Lung microvascular endothelial cell (primary cell): ENCODE results near the gene VCAN. TPM values are rescaled to one million over a fixed set of nuclear protein-coding genes. Genes with fewer than 3 reads are reported as not detected.

ENCODE experiments used
- DNase-seq, 2 donors: peaks; one replicate each; pipeline versions ENCODE4 v3.0.0 to v3.0.0-alpha.2; 2010; ENCODE audit warnings: low read depth in 2 of 2
- total RNA-seq: library from RNA; depleted of rRNA; stranded (reverse); fragments of >200 nt; gene quantifications from 2 replicates; pipeline ENCODE4 v1.2.1, GENCODE V29; 2014

VCAN gene
- total RNA-seq, 1 donor from 2014 or later = 0.60 TPM

GRCh38 chr5:83467371-83468035 lies 4.0 kb upstream of the VCAN start:
- no peak for DNase-seq

DNA sequence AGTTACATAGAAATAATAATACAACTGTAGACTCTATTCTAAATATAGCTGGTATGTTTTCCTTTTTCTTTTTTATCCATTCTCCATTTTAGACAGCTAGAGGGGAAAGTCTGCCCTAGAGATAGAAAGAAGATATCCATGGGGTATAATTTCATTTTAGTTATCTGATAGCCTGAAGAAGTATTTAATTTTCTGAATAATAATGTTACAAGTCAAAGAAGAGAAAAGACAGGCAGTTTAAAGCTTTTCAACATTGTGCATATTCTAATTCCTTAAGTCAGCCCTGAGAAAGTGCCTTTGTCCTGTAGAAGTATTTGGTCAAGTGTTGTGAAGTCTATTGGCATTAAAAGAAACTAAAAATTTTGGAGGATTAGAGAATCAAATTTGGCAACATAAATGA lies 2.5 kb upstream of the VCAN start:
- DNase-seq = no peak

GRCh38 chr5:83470526-83471404 lies 779 bp upstream of the VCAN start:
- no peak for DNase-seq

DNA sequence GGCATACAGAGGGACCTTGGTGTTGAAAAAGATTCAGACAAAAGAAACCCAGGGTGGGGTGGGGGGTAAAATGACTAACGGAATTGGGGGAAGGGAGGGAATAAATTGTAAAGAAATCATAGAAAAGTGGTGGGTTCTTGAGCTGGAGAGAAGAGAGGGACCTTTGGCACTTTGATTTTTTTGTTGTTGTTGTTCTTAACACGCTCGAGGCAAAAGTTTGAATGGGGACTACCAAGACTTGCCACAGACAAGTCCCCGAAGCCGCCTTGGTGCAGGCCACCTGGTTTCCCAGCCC lies 616 bp downstream of the VCAN start:
- DNase-seq = no peak

DNA sequence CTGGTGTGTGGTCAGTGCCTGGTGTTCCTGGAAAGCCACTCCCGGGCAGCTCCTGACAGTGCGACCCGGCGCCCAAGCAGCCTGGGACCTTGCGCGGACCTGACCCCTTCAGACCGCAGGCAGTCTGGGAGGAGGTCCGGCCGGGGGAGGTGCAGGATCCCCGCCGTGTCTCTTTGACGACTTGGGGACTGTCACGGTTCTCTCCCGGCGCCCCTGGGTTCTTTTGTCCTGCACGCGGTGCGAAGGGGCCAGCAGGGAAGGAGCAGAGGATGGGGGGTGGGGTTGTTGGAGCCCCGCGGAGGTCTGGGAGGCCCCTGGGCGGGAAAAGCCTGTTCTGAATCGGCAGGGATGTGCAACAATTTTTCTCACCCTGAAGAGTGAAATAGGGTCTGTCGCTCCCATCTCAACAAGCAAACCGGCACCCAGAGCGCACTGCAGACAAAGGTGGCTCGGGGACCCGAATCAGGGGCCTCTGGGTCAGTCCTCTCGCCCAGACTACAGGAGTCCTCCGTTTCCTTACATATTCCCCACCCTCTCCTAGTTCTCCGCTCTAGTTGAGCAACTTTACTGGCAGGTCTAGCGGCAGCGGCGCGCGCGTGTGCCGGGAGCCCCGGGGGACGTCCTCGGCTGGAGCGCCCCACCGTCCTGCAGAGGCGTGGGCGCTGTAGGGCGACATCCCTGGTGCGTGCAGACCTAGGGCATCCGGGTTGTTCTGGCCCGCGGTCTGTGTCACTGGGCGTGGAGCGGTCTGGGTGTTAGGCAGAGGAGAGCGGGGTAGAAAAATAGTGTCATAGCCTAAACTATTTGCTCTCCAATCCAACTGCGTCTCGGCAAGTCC lies 1.2 kb downstream of the VCAN start:
- DNase-seq = no peak

DNA sequence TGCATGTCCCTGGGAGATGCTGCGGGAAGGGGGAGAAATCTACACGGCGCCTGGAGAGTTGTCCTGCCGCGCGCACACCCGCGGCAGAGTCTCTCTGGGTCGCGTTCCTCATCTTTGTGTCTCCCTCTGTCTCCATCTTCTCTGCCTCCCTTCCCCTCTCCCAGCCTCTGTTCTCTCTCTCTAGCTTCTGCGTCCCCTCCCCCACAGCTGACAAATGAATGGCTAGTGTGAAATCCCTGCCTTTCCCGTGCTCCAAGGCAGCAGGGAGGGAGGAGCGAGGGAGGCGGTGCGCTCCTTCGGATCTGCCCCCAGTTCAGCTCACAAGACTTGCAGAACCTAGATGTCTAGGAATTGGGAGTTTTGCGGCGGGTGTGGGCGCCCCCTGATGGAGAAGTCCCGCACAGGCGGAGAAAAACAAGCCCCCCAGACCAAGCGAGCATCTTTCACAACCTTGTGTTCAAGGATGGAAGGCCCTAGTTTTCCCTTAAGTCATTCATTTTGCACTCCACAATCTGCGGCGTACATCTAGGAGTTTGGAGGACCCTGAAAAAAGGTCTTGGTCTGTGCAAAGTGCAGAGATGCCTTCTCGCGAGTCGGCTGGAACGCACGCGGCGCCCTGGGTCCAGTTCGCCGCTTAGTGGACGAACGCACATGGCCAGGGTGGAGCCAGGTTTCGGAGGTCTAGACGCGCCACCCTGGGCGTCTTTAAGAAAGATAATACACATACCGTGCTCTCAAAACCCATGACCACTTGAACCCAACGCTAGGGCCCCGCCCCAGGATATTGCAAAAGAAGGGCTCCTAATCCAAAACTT lies 2.0 kb downstream of the VCAN start:
- DNase-seq = peak; percentile 45 to 89

- DNase-seq = peak in 1 of 2 donors; percentile 28
Observed at GRCh38 chr5:83474161-83474796, 2.7 kb downstream of the VCAN start.

- no peak for DNase-seq
Observed at GRCh38 chr5:83474991-83475390, 3.4 kb downstream of the VCAN start.

GRCh38 chr5:83475391-83475863 lies 3.9 kb downstream of the VCAN start:
- peak in 1 of 2 donors; percentile 39 for DNase-seq

- no peak for DNase-seq
Observed at GRCh38 chr5:83475935-83476814, 4.6 kb downstream of the VCAN start.

- DNase-seq = no peak
Observed at GRCh38 chr5:83482961-83483360, 11.4 kb downstream of the VCAN start.

DNA sequence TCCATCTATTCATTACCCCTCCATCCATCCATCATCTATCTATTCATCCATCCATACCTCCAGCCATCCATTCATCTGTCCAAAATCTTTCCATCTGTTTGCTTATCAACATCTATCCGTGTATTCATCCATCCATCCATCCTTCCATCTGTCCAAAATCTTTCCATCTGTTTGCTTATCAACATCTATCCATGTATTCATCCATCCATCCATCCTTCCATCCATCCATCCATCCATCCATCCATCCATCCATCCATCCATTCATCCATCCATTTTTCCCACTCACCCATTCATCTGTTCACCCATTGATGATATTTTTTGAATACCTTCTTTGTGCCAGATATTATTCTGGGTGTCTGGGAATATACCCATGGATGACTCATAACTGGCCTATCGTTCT lies 12.8 kb downstream of the VCAN start:
- DNase-seq = no peak

GRCh38 chr5:83485842-83486241 lies 14.3 kb downstream of the VCAN start:
- DNase-seq = no peak

GRCh38 chr5:83487155-83487554 lies 15.6 kb downstream of the VCAN start:
- no peak for DNase-seq

DNA sequence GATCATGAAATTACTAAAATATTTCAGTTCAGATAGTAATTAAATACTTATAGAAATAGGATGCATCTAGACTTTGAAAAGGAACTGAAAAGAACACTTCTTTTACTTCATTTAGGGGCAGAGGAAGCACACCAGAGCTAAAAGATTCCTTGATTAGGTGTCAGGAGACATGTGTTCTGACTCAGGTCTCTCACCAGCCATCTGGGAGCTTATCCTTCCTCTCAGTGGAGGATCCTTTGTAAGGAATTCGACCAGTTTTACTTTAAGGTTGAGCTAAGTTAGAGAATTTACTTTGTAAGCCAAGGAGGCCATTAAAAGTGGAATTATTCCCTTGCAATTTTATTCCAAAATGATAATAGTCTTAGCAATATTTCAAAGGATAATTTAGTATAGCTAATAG lies 16.7 kb downstream of the VCAN start:
- DNase-seq = no peak

DNA sequence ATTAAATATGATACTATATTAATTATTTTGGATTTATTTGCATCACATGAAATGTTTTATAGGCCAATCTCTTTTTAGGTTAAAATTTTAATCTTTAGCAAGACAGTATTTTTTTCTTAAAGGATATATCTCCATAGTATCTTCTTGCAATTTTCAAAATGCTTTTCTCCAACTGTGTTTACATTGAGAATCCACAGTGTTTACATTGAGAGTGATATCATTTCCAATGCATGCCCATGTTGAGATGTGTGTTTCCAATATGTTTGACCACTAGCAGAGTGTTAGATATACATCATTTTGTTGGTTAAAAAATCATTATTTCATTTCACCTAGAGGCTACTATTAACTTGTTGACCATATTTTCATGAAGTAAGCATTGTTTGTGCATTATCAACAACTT lies 17.3 kb downstream of the VCAN start:
- DNase-seq = no peak

GRCh38 chr5:83490203-83490602 lies 18.7 kb downstream of the VCAN start:
- DNase-seq = no peak

DNA sequence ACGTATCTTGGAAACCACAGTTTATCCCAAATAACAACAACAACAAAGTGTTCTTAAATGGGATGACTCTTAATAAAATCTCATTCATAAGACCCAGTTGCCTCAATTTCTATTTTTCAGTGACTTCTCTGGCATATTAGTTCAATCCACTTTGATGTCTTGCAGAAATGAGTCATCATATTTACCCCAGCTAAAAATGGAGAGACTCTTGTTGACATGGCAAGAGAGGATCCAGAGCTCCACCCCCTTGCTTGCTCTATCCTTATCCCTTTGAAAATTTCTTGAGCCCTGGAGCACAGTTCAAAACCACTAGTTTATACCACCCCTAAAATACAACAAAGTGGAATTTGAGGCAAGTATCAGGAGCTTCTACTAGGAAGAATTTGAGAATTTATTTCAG lies 20.8 kb downstream of the VCAN start:
- DNase-seq = no peak

DNA sequence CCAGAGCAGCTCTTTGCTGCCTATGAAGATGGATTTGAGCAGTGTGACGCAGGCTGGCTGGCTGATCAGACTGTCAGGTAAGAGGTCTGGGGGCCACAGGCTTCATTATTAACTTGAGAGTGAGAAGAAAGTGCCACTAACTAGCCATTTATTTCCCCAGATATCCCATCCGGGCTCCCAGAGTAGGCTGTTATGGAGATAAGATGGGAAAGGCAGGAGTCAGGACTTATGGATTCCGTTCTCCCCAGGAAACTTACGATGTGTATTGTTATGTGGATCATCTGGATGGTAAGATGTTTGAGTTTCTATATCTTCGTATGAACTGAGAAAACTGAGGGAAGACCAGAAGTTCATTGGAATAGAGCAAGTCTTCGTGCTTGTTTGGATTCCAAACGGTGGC lies 22.1 kb downstream of the VCAN start:
- no peak for DNase-seq

DNA sequence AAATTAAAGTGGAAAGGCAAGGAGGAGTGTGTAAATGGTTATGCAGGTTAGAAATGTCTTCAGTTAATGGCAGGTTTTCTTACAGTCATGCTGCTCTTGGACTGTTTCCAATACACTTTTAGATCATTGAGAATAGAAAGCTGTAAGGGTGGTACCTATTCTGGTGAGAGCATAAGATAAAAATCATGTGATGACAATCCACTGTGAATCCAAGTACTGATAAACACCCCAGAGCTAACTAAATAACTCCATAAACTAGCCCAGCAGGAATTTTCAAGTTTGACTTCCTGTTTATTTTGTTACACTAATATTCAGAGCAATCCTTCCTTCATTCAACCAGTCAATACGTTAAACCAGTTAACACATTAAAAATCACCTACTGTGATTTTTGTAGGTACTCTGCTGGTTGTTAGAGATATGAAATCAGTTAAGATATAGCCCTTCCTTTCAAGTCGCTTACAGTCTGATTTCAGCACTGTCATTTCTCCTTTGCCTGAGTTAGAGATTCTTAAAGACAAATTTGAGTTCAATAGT lies 22.6 kb downstream of the VCAN start:
- no peak for DNase-seq
